Epithelial cell of proximal tubule (primary cell): Measurements from ENCODE around the gene STXBP5. TPM values are rescaled to one million over a fixed set of nuclear protein-coding genes. Genes with fewer than 3 reads are reported as not detected.

ENCODE experiments used
- DNase-seq: peaks from one replicate; pipeline ENCODE4 v3.0.0-alpha.2; 2011; ENCODE audit warnings: low read depth
- H3K4me3 ChIP-seq: 2 replicates; pipeline ENCODE4 v1.5.1; 2011; ENCODE audit warnings: low read depth, mild to moderate bottlenecking, low read length
- total RNA-seq: library from RNA; depleted of rRNA; stranded (reverse); fragments of >200 nt; gene quantifications from 2 replicates; pipeline ENCODE4 v1.2.3, GENCODE V29; 2015
- TF ChIP-seq, protein P1 (sequence below): conservative IDR thresholded peaks from 2 replicates; pipeline ENCODE4 v1.5.1; 2012; ENCODE audit warnings: low read depth, mild to moderate bottlenecking, low read length

The STXBP5 gene
- total RNA-seq, 1 donor from 2014 or later: 16.3 TPM

- no peak for DNase-seq
- TF ChIP-seq, protein P1, sequence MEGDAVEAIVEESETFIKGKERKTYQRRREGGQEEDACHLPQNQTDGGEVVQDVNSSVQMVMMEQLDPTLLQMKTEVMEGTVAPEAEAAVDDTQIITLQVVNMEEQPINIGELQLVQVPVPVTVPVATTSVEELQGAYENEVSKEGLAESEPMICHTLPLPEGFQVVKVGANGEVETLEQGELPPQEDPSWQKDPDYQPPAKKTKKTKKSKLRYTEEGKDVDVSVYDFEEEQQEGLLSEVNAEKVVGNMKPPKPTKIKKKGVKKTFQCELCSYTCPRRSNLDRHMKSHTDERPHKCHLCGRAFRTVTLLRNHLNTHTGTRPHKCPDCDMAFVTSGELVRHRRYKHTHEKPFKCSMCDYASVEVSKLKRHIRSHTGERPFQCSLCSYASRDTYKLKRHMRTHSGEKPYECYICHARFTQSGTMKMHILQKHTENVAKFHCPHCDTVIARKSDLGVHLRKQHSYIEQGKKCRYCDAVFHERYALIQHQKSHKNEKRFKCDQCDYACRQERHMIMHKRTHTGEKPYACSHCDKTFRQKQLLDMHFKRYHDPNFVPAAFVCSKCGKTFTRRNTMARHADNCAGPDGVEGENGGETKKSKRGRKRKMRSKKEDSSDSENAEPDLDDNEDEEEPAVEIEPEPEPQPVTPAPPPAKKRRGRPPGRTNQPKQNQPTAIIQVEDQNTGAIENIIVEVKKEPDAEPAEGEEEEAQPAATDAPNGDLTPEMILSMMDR: no peak
- H3K4me3 ChIP-seq: no peak overlapping the region
These were observed 19.5 kb downstream of the STXBP5 start for GRCh38 chr6:147223736-147224135.

- H3K4me3 ChIP-seq: no peak overlapping the region
- no peak for DNase-seq
- TF ChIP-seq, protein P1: no peak
These were observed 22.0 kb downstream of the STXBP5 start for GRCh38 chr6:147226163-147226724.

GRCh38 chr6:147226877-147227276 is 22.7 kb downstream of the STXBP5 start:
- TF ChIP-seq, protein P1: no peak
- no peak overlapping the region for H3K4me3 ChIP-seq
- no peak for DNase-seq

DNA sequence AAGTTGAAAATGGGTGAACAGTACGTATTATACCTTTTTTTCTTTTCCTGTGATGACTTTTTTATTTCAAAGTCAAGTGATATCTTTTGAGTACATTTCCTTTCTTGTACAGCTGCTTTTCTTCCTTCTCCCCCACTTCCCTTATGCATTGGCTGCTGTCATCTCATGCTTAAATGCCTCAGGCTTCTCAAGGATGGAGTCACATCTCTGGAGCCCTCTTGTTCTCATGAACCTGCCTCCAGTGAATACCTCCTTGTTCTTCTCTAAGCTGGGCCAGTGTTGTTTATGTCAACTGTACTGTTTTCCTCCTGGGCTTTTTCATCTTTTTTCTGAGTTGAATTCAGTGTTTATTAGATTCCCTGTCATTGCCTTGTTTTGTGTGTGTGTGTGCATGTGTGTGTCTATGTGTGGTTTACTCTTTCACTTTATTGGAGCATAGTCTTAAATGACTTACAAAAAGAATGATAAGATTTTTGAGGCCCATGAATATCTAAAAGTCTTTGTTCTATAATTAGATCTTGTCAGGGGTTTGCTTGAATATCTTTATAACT is 23.6 kb downstream of the STXBP5 start:
- no peak overlapping the region for H3K4me3 ChIP-seq
- no peak for DNase-seq
- TF ChIP-seq, protein P1: no peak

- DNase-seq: no peak
- no peak overlapping the region for H3K4me3 ChIP-seq
- TF ChIP-seq, protein P1: no peak
These were observed 27.4 kb downstream of the STXBP5 start for GRCh38 chr6:147231589-147231988.

DNA sequence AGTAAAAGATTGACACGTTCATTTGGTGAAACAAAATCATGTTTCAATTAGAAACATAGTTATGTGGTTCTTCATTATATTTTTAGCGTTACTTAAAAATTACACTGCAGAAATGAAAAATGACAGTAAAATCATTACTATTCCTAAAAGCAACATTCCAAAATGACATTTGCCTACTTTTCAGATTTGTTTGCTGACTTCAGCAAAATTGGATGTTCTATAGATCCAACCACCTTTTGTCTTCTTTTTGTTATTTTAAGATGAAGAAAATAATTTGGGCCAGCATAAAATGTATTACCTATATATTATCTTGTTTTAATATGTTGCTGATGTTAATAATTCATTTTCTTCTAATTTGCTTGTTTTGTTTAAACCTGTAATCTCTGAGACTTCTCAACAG is 30.5 kb downstream of the STXBP5 start:
- no peak for DNase-seq
- H3K4me3 ChIP-seq: no peak overlapping the region
- TF ChIP-seq, protein P1: no peak

- TF ChIP-seq, protein P1: no peak
- H3K4me3 ChIP-seq: no peak overlapping the region
- DNase-seq: no peak
These were observed 33.9 kb downstream of the STXBP5 start for GRCh38 chr6:147238164-147238563.
